HG02981 (cell line): Measurements from ENCODE around the gene SEPTIN8.
"Not testable (repeated sequence)": the region's sequence is repeated elsewhere in the genome, so short reads cannot be mapped to it uniquely, and the experiment has no call there.

Source experiments
- ATAC-seq: cut with Tn5 transposase; IDR thresholded peaks from one replicate; pipeline ENCODE4 v1.9.1; 2021; ENCODE audit warnings: mild to moderate bottlenecking, moderate library complexity; ENCODE audit not compliant: unreplicated experiment

SEPTIN8 gene

DNA sequence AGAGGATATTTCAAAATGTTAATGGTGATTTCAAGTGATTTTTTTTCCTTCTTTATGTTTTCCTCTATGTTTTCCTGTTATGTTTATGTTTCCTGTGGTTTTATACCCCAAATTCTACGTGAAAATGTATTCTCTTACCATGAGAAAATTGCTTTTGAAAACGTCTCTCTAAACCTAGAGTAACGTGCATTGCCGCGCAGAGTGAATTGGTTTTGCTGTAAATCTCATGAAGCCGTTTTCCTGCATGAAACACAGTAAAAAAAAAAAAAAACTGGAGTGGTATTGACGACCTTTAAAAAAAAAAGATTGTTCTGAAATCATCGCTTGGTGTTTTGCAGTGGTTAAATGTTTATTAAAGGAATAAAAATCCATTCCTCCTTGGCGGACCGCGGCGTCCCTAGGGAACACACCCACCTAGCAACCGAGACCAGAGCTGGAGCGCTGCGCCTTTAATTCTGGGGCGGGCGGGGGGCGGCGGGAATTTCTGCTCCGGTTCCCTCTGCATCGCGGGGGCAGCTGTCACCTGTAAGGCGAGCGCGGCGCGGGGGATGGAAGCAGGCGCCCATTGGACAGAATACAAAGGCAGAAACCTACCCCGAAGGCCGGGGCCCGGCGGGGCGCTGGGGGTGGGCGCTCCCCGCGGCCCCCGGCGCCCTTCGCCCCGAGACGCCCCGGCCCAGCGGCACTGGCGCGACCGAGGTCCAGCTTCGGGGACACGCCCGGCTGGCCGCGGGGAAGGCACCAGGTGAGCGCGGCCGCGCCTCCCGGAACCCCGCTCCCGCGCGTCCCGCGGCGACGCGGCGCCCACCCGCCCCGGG lies 36.0 kb upstream of the SEPTIN8 start, which contains the start of gene SOWAHA:
Gene SOWAHA, plus strand, starts transcription at position 522 of the 818 bp plus-strand sequence. CDS start 320 bp downstream, outside the sequence.
- no peak for ATAC-seq

DNA sequence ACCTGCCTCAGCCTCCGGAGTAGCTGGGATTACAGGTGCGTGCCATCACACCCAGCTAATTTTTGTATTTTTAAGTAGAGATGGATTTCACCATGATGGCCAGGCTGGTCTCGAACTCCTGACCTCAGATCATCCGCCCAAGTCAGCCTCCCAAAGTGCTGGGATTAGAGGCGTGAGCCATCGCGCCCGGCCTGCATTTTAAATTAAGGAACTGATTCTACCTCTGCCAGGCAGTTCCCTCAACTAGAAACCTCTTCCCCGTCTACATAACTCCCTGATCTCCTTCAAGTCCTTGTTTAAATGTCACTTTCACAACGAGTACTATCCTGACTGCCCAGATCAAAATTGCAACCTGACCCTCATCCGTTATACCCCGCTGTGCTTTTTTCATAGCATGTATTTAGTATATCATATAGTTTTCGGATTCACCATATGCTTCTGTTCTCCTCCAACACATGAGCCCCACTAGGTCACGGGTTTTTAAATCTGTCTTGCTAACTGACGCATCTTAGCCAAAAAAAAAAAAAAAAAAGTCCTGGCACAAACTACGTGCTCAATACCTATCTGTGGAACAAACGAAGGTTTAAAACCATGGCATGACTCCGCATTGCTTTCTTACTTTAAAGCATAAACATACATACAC lies 35.2 kb upstream of the SEPTIN8 start:
- ATAC-seq, result no peak

DNA sequence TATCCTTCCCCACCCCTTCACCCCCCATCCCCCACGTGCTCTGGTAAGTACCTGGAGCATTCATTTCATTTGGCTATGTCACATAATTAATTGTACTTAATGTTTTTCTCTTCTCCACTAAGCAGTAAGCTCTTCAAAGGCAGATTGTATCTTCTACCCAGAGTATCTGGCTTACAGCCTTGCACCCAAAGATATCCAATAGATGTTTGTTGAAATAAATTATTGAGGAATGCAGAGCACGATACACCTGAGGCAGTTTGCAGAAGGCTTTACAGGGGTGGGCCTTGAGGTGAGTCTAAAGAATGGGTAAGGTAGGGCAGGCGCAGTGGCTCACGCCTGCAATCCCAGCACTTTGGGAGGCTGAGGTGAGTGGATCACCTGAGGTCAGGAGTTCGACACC lies 33.6 kb upstream of the SEPTIN8 start:
- no peak for ATAC-seq

DNA sequence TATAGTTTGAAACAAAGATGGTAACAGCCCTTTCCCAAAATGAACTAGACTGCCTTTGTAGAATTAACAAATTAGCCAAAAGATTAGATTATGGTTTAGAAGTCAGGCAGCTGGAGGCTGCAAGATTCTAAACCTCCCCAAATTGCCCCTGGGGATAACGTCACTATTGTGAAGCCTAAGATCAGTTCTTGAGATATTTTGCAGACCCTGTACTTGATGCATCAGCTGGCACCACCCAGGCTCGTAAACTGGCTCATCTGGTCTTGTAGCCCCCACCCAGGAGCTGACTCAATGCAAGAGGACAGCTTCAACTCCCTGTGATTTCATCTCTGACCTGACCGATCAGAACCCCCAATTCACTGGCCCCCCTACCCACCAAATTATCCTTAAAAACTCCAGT lies 31.8 kb upstream of the SEPTIN8 start:
- ATAC-seq, result no peak

DNA sequence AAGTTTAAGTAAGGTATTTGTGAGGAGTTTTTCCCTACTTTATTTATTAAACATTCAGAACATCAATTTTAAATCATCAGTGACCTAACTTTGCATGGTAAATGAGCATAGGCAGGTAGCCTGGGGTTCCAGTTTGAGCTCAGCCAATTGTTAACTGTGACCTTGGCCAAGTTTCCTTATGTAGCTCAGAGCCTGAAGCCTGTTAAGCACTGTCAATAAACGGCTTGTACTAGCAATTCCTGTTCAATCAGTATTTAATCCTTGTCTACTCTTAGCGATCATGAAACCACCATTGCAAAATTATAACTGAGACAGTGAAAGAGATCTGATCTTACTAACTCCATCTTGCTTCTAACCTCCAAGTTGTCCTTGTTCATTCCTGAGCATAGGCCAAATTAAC lies 31.4 kb upstream of the SEPTIN8 start:
- no peak for ATAC-seq

DNA sequence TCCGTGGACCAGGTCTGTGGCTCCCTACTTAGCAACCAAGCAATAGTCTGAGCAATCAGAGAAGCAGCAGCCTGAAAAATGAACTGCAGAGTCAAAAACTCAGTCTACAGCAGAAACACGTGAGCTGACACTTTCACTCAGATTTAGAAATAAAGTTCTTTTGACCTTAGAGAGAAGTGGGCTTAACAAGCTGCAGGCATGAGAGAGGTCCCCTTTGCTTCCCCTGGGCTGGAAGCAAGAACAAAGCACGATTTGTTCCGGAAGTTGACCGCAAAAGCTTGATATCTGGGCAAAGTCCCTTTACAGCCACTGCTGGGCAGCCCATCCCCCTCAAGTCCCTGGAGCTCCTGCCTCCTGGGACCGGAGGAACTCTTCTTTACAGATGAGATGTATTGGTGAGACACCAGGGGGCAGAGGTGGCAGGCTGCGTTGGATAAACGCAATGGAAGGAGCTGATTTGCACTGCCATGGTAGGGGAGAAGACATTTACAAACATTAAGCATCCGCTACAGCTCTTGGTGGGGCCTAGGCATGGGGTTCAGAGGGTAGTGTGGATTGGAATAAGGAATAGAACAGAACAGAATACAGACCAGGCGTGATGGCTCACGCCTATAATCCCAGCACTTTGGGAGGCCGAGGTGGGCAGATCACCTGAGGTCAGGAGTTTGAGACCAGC lies 30.3 kb upstream of the SEPTIN8 start:
- no peak for ATAC-seq

DNA sequence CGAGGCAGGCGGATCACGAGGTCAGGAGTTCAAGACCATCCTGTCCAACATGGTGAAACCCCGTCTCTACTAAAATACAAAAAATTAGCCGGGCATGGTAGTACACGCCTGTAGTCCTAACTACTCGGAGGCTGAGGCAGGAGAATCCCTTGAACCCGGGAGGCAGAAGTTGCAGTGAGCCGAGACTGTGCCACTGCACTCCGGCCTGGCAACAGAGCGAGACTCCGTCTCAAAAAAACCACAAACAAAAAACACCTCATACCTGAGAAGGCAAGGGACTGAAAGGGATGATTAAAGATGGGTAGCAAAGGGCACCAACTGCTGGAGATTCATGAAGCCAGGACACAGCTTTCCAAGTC lies 29.7 kb upstream of the SEPTIN8 start:
- ATAC-seq, result not testable (repeated sequence)

DNA sequence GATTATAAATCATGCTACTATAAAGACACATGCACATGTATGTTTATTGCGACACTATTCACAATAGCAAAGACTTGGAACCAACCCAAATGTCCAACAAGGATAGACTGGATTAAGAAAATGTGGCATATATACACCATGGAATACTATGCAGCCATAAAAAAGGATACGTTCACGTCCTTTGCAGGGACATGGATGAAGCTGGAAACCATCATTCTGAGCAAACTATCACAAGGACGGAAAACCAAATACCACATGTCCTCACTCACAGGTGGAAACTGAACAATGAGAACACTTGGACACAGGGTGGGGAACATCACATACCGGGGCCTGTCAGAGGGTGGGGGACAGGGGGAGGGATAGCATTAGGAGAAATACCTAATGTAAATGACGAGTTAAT lies 28.8 kb upstream of the SEPTIN8 start:
- not testable (repeated sequence) for ATAC-seq

DNA sequence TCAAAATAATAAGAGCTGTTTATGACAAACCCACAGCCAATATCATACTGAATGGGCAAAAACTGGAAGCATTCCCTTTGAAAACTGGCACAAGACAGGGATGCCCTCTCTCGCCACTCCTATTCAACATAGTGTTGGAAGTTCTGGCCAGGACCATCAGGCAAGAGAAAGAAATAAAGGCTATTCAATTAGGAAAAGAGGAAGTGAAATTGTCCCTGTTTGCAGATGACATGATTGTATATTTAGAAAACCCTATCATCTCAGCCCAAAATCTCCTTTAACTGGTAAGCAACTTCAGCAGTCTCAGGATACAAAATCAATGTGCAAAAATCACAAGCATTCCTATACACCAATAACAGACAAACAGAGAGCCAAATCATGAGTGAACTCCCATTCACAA lies 27.2 kb upstream of the SEPTIN8 start:
- ATAC-seq, result not testable (repeated sequence)

DNA sequence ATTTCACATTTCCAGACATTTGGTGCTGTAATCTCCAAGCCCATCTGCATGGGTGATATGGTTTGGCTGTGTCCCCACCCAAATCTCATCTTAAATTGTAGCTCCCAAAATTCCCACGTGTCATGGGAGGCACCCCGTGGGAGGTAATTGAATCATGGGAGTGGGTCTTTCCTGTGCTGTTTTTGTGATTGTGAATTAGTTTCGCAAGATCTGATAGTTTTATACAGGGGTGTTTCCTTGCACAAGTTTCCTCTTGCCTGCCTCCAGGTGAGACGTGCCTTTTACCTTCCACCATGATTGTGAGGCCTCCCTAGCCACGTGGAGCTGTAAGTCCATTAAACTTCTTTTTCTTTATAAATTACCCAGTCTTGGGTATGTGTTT lies 25.6 kb upstream of the SEPTIN8 start:
- ATAC-seq, result not testable (repeated sequence)

DNA sequence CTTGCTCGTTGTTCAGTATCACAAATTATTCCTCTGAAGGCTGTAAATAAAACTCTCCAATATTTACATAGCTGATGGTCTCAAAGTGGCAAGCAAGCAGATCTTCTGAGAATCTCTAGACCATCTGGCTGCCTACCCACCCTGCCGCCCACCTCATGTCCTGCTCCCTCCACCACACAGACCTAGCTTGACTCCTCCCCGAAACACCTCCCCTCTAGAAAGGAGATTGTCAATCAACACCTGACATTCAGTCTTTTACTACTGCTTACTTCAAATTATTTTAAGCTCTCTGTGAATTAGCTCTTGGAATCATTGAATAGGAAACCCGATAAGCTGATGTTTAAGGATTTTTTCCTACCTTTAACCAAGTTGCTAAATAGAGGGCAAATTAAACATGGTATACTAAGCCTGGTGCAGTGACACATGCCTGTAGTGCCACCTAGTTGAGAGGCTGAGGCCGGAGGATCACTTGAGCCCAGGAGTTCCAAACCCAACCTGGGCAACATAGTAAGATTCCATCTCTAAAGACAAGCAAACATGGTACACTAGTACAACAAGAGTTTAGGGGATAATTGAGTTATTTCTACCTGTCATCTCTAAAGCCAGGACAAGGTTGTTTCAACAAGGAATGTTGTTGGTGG lies 25.1 kb upstream of the SEPTIN8 start:
- ATAC-seq, result no peak

DNA sequence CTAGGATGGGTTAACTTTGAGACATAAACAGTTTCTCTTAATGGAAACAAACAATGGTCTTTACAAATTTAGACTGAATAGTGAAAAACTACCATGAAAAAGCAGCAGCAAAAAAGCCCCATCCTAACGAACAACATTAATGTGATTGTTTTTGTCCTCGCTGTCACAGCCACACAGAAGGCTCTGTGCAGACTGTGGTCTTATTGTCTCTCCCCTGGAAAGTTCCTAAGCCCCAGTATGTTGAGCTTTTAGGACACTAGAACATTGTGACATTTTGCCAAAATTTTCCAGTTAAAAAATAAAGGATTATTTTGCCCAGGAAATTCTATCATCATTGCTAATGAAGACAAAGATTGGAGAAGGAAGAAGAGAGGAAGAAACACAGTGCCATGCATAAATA lies 23.5 kb upstream of the SEPTIN8 start:
- no peak for ATAC-seq

DNA sequence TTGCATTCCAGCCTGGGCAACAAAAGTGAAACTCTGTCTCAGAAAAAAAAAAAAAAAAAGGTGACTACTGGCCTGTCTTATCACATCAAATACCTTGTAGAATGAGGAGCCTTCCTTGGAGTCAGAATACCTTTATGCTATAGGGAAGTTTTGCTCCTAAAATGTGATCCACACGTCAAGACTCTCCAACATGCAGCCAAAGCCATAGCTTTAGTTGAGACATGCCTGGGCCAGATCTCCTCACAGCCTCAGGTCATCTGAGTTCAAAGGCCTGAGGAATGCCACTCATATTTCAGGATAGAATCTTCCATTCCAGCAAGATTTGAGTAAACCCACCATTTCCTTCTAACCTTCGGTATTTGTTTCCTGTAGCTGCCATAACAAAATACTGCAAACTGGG lies 22.4 kb upstream of the SEPTIN8 start:
- no peak for ATAC-seq

DNA sequence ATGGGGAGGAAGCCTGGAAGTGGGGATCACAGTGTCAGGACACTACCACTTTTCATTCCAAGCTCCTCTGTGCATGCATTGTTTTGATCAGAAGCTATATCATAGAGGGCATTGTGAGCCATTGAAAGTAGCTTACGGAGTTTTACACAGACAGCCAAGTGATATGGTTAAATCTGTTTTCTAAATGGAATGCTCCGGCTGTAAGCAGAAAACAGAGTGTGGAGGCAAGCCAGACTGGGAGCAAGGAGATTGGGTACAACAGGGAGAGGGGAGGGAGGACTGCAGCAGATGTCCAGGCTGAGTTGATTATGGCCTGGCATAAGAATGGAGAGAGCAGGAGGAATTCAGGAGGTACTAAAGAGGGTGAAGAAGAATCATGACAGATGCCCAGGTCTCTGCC lies 20.6 kb upstream of the SEPTIN8 start:
- ATAC-seq, result no peak

DNA sequence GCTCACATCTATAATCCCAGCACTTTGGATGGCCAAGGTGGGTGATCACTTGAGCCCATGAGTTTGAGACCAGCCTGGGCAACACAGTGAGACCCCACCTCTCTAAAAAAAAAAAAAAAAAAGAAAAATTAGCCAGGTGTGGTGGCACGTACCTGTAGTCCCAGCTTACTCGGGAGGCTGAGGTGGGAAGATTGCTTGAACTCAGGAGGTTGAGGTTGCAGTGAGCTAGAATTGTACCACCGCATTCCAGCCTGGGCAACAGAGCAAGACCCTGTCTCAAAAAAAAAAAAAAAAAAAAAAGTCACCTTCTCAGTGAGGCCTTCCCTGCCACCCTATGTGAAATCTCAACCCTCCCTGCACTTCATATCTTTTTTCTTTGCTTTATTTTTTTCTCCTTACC lies 14.0 kb upstream of the SEPTIN8 start:
- no peak for ATAC-seq

DNA sequence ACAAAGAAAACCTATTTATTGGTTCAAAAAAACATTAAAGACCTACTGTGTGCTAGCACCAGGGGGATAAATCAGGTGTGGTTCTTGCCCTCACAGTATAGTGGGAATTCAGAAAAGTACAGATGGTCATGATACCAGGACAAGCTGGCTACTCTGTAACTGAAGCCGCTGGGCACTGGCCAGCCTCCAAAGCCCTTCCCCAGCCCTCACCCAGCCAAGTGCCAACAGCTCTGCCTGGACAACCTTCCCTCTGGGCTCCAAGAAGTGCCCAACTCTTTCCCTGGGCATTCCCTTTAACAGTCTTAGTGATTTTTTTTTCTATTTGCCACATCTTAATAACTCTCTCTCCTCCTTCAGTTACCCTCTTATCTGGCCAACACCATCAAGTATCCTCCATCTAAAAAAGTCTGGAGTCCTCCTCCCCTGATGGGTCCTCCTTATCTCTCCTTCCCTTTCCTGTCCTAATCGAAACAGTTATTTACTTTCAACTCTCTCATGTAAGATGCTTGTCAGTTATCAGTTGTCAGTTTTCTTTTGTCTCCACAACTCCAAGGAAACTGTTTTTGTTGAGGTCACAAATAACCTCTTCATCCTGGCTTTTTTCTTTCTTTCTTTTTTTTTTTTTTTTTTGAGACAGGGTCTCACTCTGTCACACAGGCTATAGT lies 13.3 kb upstream of the SEPTIN8 start:
- ATAC-seq, result no peak

DNA sequence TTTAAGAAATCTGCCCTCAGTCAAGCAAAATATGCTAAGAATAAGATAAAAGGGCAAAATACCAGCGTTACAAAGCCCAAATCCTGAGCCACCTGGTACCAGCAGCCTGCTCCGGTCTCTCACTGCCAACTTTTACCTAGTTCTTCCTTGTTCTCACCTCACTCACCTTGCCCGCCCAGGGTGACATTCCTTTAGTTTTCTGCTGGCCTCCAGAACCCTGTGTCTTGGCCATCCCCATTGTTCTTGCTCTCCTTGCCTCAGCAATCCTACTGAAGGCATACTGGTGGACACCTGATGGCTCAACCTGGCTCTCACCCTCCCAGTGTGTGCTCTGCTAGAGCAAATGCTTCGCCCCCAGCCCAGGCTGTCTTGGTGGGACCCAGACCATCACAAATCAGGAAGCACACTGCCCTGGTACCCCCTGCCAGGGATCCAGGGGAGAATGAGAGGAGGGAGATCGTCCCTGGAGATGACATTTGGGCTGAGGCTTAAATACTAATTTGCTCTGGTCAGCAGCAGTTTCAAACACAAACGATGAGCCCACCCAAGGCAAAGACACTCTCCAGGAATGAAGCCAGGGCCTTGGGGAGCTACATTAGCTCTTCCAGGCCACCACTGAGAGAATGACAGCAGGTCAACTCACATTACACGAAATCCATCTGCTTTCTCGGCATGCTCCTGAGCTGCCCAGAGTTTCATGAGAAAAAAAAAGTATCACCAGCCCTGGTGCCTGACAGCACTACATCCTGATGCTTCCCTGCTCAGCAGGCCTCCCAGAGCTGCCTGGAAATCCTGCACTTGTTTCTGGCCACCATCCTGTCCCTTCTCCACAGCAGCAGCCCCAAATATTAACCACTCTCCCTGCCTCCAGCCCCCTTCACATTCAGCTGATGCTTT lies 12.2 kb upstream of the SEPTIN8 start:
- ATAC-seq, result no peak

DNA sequence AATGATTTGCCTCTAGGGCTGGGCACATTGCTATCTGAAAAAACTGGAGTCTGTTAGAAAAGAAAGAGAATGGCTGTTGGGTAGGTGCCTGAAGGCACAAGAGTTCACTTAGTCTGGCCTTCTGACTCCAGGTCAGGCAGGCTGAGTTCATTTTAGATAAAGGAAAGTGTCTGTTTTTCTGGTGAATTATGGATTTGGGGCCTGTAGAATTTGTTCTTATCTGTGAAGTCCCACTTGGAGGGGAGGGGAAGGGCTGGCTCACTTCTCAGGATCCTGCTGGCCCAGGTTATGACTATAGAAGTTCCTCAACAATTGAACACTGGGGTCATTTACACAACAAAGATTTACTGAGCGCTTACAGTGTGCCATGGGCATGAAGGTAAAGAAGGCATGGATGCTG lies 11.5 kb upstream of the SEPTIN8 start:
- ATAC-seq, result no peak

DNA sequence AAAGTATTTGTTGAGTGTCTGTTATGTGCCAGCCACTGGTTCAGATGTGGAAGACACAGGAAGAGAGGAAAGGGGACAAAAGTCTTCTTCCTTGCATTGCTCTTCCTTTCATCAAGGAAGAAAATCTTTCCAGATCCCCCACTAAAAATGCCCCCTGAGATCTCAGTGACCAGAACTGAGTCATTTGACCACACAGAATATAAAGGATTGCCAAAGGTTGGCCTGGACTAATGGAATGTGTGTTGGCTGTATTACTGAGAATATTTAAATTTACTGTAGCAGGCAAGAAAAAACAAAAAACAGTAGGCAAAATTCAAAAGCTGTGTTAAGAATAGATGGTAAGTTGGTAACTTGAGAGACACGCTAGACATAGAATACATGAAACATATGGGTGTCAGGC lies 10.0 kb upstream of the SEPTIN8 start:
- no peak for ATAC-seq

DNA sequence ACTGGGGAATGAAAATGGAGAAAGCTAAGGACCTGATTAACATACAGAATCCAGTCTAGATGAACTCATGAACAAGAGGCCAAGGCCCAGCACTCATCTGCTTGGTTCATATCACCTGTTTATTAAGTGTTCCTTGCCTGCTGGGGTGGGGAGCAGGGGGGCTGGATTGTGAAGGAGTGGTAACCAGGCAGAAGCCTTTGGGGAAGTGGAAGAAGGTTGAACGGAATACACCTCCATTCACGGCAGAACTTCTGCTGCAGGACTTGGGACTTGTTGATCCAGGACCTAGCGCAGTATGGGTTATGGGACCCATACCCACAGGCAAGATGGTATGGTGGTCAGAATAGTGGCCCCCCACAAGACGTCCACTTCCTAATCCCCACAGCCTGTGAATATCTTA lies 8.8 kb upstream of the SEPTIN8 start:
- no peak for ATAC-seq
